Measurements from ENCODE around the gene IQCN.
"Not testable (repeated sequence)": the region's sequence is repeated elsewhere in the genome, so short reads cannot be mapped to it uniquely, and the experiment has no call there.

IQCN gene

DNA sequence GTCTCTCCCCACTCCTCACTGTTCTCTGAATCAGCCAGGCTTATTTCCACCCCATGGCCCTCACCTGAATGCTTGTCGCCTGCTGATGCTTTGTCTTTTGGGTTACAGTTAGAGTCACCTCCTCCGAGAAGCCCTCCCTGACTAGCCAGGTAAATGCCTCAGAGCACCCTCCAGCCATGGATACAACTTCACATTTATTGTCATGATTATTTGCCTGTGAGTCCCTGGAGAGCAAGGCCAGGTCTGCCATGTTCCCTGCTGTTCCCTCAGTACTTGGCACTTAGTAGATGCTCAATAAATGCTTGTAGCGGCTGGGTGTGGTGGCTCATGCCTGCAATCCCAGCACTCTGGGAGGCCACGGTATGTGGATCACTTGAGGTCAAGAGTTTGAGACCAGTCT is 44.3 kb downstream of the IQCN start:
- DNase-seq: no peak

DNA sequence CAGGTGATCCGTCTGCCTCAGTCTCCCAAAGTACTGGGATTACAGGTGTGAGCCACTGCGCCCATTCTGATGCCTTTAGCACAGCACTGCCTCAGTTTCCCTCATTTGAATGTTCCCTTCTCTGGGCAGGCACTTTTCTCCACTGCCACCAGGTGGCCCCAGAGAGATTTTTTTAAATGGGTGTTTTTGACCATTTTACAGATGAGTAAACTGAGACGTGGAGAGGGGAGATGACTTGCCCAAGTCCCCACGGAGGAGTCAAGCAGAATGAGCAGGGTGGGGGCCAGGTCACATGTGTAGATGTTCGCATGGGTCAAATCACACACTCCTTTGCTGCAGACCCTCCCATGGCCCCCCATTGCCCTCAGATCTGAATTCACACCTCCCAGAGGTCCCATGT is 44.8 kb downstream of the IQCN start:
- DNase-seq: no peak

DNA sequence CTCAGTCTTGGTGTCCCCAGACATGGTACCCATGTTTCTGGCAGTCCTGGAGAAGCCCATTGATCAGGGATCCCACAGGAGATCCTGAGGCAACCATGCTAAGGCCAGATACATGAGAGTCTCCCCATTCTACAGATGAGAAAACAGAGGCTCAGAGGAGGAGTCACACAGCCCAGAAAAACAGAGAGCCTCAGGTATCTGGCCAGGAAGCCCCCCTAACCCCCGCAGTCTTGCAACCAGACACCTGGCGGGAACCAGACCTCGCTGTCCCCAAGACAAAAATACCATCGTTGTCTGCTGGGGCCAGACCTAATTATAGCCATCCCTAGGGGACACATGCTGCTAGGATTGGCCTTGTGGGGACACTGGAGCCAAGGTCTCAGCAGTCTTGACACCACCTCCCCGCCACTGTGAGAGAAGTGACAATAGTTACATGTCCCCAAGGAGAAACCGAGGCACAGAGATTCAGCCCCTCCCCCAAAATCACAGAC is 46.4 kb downstream of the IQCN start:
- DNase-seq: no peak

DNA sequence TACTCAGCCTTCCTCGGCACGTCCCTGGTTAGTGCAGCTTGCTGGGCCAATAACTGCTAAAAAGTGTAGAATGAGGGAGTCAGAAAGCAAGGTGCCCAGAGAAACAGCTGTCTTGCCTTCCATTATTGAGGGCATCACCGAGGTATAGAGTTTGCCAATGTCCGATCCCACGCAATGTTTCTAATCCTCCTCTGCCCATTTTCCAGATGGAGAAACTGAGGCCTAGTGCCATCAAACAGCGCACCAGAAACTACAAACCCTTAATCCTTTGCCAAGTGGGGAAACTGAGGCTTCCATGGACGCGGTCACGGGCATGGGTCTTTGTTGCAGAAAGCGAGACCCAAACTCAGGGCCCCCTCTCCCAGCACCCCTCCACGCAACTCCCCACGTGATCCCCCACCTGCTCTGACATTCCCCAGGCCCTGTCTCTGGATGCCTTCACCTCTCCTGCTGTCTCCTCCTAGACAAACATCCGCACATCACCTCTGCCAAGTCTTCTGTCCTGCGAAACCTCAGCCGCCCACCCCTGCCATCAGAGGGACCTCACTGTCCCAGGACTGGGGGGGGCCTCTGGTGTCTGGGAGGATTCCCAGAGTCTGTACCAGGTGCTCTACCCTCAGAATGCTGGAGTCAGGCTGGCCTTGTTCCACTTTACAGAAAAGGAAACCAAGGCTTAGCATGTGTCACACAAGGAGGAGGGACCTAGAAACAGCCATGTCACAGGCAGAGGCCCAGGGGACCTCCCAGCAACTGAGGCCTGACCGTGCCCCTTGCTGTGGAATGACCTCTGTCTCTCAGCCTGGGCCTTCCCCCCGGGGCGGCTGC is 47.1 kb downstream of the IQCN start:
- no peak for DNase-seq

DNA sequence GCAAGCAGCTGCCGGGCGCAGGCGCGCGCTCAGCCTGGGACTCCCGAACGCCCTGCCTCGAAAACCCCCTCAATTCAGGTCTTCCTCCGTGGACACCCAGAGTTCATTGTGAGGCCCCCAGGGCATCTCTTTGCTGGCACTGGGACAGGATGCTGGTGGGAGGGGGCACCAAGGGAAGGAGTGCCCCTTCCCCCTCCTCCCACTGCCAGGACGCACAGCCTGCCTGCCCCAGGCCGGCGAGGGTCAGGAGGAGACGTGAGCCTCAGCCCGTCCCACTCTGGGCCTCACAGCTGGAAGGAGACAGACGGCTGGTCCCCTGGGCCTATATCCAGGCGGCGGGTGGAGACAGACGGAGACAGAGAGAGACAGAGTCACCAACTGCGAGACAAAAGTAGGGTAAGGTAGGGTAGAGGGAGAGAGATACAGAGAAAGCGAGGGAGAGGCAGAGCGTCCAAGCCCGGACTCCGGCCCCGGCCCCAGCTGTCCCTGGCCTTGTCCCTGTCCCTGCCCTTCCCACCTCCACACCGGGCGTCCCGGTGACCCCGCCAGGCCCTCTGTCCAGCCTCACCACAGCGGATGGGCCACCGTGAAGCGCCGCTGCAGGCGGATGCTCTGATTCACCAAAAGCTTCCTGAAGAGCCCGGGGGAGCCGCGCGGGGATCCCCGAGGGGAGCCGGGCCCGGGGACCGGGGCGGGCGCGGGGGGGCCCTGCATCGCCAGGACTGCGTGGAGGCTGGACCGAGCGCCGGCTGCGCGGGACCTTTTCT is 48.4 kb downstream of the IQCN start, which contains the start of gene PDE4C:
TSS of gene PDE4C (minus strand) at position 737 of the 767 bp plus-strand sequence. CDS start at position 714, 23 bp downstream.
- peak in 1 of 6 experiments; percentile 18 for DNase-seq

DNA sequence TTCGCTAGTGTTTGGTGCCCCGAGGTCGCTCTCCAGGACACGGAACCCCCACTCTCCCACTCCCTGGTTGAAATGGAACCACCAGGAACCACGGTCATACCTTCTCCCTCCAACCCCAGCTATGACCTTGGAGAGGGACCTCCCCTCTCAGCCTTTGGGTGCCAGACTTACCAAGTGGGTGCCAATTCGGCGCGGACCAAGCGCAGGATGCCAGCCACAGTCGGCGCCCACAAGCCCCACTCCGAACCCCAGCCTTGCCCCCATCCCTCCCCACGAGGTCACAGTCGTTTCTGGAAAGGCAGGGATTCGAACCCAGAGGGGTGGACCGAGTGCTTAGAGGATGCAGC is 48.9 kb downstream of the IQCN start:
- no peak for DNase-seq

DNA sequence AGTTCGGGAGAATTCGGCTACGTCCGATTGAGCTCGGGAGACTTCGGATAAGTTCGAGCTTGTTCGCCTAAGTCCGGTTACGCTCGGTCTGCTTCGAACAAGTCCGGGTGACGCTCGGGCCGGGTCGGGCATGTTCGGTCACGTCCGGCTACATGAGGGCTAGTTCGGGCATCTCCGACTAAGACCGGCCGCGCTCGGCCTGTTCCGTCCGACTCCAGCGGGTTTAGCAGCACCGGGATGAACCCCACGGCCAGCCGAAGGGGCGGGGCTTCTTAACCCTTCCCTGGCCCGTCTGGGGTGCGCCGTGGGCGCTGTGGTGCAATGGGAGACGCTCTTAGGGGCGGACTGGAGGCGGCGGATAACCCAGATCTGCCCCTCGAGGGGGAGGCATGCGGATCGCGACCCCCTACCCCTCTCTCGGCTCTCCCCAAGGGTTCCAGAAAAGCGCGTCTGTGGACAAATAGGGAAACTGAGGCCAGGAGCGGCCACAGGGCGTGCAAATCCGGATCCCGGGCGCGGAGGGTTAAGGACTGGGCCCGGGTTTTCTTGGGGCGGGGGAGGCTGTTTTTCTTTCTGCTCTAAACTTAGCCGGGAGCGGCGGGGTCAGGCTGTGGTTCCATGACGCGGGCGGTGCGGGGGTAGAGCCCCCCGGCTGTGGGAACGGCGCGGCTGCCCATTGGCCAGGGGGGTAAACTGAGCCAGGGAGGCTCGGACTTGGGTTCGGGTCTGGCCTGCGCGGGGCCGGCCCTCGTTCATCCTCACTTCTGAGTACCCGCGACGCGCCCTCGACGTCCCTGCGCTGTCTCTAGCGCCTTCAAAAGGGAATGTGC is 49.5 kb downstream of the IQCN start:
- DNase-seq: peak; percentile 63 to 82 (median 74)

DNA sequence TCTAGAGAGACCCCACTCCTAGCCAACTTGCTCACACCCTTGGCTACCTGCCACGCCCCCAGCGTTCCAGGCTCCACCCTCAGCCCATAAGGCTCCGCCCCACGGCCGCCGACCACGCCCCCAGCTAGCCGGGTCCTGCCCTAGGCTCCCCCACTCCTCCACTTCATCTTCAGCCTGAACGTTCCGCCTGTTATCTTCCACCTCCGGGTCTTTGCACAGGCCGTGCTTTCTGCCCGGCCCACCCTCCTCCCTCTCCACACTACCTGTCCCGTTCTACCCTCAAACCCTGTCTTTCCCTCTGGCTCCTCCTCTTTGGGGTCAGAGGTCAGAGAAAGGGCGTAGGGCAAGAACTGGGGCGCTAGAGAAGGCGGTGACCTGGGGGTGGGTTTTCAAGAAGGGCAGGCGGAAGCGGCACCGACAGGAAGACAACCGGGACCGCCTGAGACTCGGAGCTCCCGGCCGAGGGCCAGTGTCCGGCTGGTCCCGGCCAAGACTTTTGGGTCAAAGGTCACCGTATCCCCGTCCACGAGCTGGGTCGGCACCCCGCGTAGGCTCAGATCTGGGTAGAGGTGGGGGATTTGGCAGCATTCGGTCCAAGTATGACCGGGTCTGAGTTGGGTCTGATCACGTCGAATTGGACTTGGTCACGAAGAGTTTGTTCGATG is 50.3 kb downstream of the IQCN start:
- peak in 3 of 6 experiments; percentile 9 to 17 (median 16) for DNase-seq

DNA sequence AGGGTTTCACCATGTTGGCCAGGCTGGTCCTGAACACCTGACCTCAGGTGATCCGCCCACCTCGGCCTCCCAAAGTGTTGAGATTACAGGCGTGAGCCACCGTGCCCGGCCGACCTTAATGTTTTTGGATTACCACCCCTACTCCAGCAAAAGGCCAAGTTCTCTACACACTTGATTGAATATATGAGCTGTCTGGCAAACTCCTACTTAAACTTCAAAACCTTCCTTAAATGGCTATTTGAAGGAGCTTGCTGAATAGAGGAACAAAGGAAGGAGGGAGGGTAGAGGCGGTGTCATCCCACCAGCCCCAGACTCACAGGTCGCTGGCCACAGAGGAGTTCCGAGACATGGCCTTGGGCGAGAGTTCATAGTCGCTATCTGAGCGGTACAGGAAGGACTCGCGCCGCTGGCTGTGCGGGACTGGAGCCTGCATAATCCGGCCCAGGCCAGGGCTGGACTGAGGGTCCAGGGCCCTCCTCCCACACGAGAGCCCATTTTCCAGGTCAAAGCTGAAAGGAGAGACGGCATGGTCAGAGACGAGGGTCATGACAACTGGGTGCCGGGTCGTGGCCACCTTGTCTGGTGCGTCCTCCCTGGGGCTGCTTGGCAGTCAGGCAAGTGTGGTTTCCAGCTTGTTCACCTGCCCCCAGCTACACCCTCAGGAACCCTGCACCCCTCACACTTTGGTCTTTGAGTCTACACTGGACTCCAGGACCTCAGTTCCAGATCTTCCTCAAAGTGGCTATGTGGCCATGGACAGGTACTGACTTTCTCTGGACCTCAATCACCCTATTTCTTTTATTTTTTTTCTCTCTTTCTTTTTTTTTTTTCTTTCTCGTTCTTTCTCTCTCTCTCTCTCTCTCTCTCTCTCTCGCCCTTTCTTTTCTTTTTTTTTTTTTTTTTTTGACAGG is 52.2 kb downstream of the IQCN start:
- no peak for DNase-seq

DNA sequence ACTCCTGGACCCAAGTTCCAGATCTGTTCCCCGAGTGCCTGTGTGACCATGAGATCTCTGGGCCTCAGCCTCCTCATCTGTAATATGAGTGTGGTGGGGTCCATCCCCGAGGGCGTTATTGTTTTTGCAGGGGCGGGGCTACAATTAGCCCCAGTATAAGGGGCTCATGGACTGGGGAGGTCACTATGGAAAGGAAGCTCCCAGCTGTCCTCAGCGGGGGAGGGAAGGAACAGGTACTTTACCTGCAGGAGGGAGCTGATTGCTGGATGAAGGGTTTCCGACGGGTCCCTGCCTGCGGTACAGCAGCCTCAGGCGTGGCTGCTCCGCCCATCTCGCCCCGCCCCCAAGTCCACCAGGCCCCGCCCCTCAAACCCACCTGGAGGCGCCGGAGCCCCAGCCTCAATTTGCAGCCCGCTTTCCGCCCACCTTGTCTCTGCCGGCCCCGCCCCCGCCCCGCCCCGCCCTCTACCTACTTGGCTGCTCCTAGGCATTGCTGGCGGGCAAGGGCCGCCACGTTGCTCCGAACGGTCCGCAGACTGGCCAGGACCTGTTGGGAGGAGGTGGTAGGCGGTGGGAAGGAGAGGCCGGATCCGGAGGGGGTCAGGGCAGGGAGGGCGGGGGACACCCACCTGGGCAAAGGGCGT is 53.5 kb downstream of the IQCN start:
- peak in 1 of 6 experiments; percentile 16 for DNase-seq

DNA sequence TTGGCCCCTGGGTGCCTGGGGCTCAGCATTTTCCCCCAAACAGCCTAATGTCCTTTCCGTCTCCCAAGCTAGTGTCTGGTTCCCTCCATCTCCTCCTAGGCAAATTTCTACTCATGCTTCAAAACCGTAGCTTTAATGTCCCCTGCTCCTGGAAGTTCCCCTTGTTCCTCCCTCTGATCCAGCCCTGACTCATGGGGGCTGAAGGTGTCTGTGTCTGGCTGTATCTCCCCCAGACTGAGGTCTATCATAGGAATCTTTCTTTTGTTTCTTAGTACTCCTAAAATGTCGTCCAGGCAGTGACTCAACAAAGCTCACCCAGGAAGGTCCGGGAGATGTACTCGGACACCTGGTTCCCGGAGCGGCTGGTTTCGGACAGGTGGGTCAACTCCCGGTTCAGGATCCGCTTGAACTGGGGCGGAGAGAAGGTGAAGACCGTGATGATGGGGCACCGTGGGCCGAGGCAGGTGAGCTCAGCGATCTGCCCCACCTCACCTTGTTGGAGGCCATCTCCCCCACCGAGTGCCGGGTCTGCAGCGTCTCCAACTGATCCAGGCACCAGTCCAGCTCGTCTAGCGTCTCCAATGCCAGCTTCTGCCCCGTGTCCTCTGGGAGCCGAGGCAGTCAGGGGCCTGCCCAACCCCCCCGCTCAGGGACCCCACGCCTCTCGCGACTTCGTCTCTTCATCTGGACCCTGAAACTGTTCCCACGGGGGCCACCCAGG is 54.2 kb downstream of the IQCN start:
- no peak for DNase-seq

DNA sequence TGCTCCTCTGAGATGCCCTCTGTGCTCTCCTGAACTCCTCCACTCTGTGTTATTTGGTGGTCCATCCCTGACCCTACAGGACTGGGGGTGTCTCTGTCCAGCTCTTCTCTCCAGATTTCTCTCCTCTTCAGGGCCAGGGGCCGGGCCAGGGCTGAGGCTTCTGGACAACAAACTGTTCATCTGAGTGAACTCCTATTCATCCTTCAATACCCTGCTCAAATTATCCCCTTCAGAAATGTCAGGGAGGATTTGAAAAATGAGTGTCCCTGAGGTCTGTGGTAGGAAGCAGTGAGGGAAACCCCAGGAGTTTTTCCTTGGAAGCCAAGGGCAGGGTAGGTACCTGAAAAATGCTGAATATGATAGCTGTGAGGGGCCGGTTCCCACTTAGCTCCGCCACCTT is 55.7 kb downstream of the IQCN start:
- DNase-seq: no peak

DNA sequence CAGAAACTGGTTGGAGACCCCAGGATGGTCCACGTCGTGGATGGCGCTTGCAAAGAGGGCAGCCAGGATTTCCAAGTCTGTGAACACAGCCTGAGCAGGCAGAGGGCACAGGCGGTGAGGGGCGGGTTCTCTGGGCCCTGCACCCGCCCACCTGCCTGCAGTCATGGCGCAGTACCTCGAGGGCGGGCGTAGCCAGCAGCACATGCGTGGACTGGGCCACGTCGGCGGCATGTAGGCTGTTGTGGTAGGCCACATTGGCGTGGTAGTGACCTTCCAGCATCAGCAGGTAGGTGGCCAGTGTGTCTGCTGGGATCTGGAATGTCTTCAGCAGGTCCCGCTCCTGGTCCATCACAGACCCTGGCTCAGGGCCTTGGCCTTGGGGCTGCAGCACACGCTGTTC is 56.1 kb downstream of the IQCN start:
- no peak for DNase-seq

DNA sequence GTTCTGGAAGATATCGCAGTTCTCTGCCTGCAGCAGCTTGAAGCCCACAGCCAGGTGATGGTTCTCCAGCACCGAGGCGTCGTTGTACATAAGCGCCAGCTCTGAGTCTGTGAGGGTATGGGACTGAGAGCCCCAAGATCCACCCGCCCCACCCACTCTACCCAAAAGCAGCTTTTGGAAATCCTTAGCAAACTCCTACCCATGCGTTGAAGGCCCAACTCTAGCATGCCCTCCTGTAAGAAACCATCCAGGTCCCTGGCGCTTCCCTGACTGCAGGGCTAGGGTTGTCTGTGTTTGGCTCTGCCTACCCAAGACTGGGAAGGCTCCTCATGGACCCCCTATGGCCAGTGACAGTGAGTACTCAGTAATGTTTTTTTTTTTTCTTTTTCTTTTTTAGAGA is 57.5 kb downstream of the IQCN start:
- no peak for DNase-seq

DNA sequence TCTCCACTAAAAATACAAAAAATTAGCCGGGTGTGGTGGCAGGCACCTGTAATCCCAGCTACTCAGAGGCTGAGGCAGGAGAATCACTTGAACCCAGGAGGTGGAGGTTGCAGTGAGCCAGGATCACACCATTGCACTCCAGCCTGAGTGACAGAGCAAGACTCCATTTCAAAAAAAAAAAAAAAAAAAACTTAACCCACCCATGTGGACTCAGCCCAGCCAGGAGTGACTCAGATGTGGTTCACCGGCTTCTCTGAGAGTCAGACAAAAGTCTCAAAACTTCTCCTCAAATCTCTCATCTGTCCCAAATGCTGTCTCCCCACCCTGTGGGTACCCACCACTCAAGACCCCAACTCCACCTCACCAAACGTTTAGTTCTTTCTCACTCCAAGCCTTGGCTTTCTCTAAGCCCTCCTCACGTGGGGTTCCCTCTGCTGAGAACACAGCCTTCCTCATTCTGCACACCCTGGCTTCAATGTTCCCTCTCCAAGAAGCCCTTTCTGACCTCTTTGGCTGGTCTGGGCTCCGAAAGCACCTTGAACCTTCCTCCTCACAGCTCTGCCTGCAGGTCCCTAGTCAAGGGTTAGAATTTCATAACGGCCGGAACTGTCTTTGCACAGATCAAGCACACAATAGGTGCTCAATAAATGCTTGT is 59.3 kb downstream of the IQCN start:
- no peak for DNase-seq

DNA sequence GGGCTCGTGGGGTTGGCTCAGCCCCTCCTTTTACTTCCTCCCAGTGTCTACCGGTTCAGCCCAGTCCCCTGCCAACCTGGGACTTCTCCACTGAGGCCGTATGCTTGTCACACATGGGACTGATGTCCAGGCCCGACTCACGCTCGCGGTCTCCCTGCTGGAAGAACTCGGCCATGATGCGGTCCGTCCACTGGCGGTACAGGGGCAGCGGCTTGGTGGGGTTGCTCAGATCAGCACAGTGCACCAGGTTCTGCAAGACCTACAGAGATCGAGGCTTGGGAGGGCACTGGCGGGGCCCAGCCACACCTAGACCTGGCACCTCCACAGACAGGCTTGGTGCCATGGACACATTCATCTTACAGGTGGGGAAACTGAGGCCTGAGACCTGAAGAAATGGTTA is 62.6 kb downstream of the IQCN start:
- no peak for DNase-seq

DNA sequence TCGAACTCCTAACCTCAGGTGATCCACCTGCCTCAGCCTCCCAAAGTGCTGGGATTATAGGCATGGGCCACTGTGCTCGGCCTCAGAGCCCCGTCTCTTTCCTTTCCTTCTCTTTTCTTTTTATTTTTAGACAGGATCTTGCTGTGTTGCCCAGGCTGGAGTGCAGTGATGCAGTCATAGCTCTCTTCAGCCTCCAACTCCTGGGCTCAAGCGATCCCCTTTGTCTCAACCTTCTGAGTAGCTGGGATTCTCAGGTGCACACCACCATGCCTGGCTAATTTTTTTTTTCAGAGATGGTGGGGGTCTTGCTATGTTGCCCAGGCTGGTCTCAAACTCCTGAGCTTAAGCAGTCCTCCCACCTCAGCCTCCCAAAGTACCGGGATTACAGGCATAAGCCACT is 64.3 kb downstream of the IQCN start:
- DNase-seq: not testable (repeated sequence)

DNA sequence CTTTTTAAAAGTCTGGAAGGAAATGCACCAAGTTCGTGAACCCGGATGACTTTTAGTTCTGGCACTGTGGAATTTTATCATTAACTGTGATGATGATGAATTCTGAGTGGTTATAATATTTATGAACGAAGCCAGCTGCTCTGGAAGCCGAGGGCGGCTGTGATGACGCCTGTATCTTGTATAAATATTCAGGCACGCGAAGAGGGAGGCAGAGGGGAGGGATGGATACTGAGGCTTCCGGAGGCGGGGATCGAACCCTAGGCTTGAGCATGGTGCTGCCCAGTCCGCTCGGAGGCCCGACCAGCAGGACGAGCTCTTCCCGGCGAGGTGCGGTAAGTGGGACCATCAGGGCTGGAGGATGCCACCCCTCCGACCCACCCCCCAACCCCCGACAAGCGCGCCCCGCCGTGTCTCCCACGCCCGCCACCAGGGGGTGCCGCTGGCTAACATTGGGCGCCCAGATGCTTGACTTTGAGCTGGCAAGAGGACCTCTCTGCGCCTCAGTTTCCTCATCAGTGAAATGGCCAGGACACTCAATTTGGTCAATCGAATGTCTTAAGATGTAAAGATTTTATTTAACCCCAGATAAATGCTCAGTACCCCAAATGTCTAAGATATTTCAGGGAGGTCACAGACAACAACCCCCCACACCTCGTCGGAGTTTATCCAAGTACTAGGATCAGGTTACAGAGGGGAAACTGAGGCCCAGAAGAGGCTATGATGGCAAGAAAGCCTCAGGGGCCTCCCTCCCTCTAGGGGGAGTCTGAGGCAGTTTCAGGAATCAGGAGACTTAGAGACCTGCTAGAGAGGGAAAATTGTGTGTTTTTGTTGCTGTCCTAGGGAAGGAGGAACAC is 65.9 kb downstream of the IQCN start:
- peak in 5 of 6 experiments; percentile 22 to 60 (median 45) for DNase-seq

Data from stimulated activated naive CD4-positive, alpha-beta T cell (primary cell).